GM12878 (cell line): Measurements from ENCODE around the gene ING1. TPM values are rescaled to one million over a fixed set of nuclear protein-coding genes. Genes with fewer than 3 reads are reported as not detected.
A peak's percentile ranks its signal among the peaks of the same experiment; 100 is the strongest.

Experiments used
- BHLHE40 ChIP-seq, 2 experiments: fragments of 450-650 bp in 1 of 2; IDR thresholded peaks; 2 replicates each; pipeline ENCODE4 v1.6.1; 2011 to 2017; ENCODE audit warnings: low read depth in 2 of 2, borderline replicate concordance in 1 of 2, improper control_type of control experiment in 1 of 2, low read length in 1 of 2, mild to moderate bottlenecking in 1 of 2
- BMI1 ChIP-seq: fragments of 450-650 bp; IDR thresholded peaks from 2 replicates; pipeline ENCODE4 v1.6.1; 2016; ENCODE audit warnings: mild to moderate bottlenecking, moderate library complexity, borderline replicate concordance
- CBX5 ChIP-seq: sonication (generic); IDR thresholded peaks from 2 replicates; pipeline ENCODE4 v1.6.1; 2016; ENCODE audit warnings: low read depth, moderate library complexity, mild to moderate bottlenecking, inconsistent platforms
- CEBPB ChIP-seq, 2 experiments: fragments of 150-350 bp in 1 of 2; IDR thresholded peaks; 2 replicates each; pipeline ENCODE4 v1.6.1; 2012 to 2014; ENCODE audit warnings: low read depth in 2 of 2, low read length in 2 of 2, borderline replicate concordance in 1 of 2, inconsistent platforms in 1 of 2
- CREB1 ChIP-seq: IDR thresholded peaks from 2 replicates; pipeline ENCODE4 v1.6.1; 2012; ENCODE audit warnings: low read depth, mild to moderate bottlenecking, inconsistent platforms
- FOXK2 ChIP-seq: fragments of 450-650 bp; IDR thresholded peaks from 2 replicates; pipeline ENCODE4 v1.6.1; 2017; ENCODE audit warnings: mild to moderate bottlenecking, moderate library complexity
- HDAC6 ChIP-seq: fragments of 200-600 bp; sonication (generic); IDR thresholded peaks from one replicate; pipeline ENCODE4 v1.8.0; 2017; ENCODE audit warnings: antibody characterized with exemption; ENCODE audit not compliant: unreplicated experiment
- IRF3 ChIP-seq: fragments of 450-650 bp; IDR thresholded peaks from 2 replicates; pipeline ENCODE4 v1.6.1; 2014; ENCODE audit warnings: mild to moderate bottlenecking
- IRF4 ChIP-seq: IDR thresholded peaks from 2 replicates; pipeline ENCODE4 v1.6.1; 2011; ENCODE audit warnings: low read depth, low read length
- PKNOX1 ChIP-seq: fragments of 450-650 bp; IDR thresholded peaks from 2 replicates; pipeline ENCODE4 v1.6.1; 2016; ENCODE audit warnings: mild to moderate bottlenecking
- POLR2AphosphoS2 ChIP-seq: IDR thresholded peaks from 2 replicates; pipeline ENCODE4 v1.6.1; 2011; ENCODE audit warnings: low read depth, mild to moderate bottlenecking, low read length, improper control_type of control experiment, moderate library complexity
- SUZ12 ChIP-seq: fragments of 200-600 bp; sonication (generic); IDR thresholded peaks from one replicate; pipeline ENCODE4 v1.6.1; 2018; ENCODE audit warnings: antibody characterized with exemption, mild to moderate bottlenecking; ENCODE audit not compliant: unreplicated experiment
- TAF1 ChIP-seq: IDR thresholded peaks from 2 replicates; pipeline ENCODE4 v1.6.1; 2011; ENCODE audit warnings: mild to moderate bottlenecking, low read depth, low read length, borderline replicate concordance
- polyA plus RNA-seq, 11 experiments: library from polyadenylated mRNA; depleted of rRNA in 4 of 11; unstranded in 6 of 11; stranded (reverse) in 5 of 11; fragments of >200 nt; fragmentation: Nextera tagmentation in 4 of 11; fragmentation: Illumina TruSeq in 1 of 11; extraction: Ambion mirVana in 4 of 11; extraction: Trizol in 1 of 11; gene quantifications; 1 replicate in 1 of 11; 2 replicates in 10 of 11; pipeline versions ENCODE4 v1.2.1 to v1.2.3, GENCODE V29; 2011 to 2016; ENCODE audit warnings: inconsistent platforms in 2 of 11, missing spikeins in 2 of 11, low read depth in 1 of 11
- total RNA-seq, 4 experiments: library from RNA; depleted of rRNA in 3 of 4; stranded (reverse); fragments of >200 nt in 3 of 4; fragmentation: Illumina TruSeq in 1 of 4; extraction: Trizol in 1 of 4; gene quantifications; 2 replicates each; pipeline versions ENCODE4 v1.2.1 to v1.2.3, GENCODE V29; 2013 to 2021
- TF ChIP-seq, protein P1 (sequence below): fragments of 150-350 bp; IDR thresholded peaks from 2 replicates; pipeline ENCODE4 v1.6.1; 2016; ENCODE audit warnings: low read depth, low read length
- TF ChIP-seq, protein P2 (sequence below): IDR thresholded peaks from 2 replicates; pipeline ENCODE4 v1.6.1; 2011; ENCODE audit warnings: low read depth, low read length, improper control_type of control experiment, borderline replicate concordance
- TF ChIP-seq, protein P3 (sequence below): IDR thresholded peaks from 2 replicates; pipeline ENCODE4 v1.6.1; 2011; ENCODE audit warnings: low read depth, mild to moderate bottlenecking, low read length, moderate library complexity, borderline replicate concordance; ENCODE audit errors: extremely low read depth
- TF ChIP-seq, protein P4 (sequence below): fragments of 450-650 bp; IDR thresholded peaks from 2 replicates; pipeline ENCODE4 v1.6.1; 2017; ENCODE audit warnings: borderline replicate concordance

Gene ING1
- total and polyA plus RNA-seq, 10 of the 15 experiments (the other 5 are each of a cell fraction or from before 2014, with no cell fraction given), result 1.3 to 20.4 (median 13.1) TPM

DNA sequence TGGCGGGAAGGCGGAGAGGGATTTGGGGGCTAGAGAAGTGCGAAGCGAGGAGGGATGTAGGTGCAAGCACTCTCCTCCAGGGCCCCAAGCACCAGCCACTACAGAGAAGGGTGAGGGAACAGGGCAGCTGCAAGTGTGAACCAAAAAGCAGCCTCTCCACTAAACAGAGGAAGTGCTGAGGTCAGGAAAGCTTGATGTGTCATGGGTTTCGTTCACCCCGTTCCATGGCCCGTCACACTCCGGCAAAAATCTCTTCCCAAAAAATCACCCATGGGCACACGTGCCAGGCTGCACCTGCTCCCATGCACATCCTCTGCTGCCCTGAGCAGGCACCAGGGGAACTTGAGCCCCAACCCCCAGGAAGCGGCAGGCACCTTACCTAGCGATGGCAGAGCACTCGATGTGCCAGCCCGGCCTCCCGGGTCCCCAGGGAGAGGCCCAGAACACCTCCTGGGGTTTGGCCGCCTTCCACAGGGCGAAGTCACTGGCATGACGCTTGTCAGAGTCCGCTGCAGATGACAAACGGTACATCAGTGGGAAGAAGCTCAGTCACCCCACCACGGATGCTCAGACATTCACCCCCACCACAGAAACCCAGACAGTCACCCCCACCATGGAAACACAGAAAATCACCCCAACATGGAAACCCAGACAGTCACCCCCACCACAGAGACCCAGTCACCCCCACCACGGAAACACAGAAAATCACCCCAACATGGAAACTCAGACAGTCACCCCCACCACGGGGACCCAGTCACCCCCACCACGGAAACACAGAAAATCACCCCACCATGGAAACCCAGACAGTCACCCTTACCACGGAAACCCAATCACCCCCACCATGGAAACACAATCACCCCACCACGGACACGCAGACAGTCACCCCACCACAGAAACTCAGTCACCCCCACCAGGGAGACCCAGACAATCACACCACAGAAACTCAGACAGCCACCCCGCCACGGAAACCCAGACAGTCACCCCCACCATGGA is 36.6 kb upstream of the ING1 start (continued):
- TF ChIP-seq, protein P1, sequence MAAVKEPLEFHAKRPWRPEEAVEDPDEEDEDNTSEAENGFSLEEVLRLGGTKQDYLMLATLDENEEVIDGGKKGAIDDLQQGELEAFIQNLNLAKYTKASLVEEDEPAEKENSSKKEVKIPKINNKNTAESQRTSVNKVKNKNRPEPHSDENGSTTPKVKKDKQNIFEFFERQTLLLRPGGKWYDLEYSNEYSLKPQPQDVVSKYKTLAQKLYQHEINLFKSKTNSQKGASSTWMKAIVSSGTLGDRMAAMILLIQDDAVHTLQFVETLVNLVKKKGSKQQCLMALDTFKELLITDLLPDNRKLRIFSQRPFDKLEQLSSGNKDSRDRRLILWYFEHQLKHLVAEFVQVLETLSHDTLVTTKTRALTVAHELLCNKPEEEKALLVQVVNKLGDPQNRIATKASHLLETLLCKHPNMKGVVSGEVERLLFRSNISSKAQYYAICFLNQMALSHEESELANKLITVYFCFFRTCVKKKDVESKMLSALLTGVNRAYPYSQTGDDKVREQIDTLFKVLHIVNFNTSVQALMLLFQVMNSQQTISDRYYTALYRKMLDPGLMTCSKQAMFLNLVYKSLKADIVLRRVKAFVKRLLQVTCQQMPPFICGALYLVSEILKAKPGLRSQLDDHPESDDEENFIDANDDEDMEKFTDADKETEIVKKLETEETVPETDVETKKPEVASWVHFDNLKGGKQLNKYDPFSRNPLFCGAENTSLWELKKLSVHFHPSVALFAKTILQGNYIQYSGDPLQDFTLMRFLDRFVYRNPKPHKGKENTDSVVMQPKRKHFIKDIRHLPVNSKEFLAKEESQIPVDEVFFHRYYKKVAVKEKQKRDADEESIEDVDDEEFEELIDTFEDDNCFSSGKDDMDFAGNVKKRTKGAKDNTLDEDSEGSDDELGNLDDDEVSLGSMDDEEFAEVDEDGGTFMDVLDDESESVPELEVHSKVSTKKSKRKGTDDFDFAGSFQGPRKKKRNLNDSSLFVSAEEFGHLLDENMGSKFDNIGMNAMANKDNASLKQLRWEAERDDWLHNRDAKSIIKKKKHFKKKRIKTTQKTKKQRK, result no peak
- TF ChIP-seq TAF1 (no peak), HDAC6 (no peak), BHLHE40 (IDR thresholded peaks at IDR 0.05; ENCODE audit: borderline replicate concordance in 1 of 2, low read depth in 2 of 2, low read length in 1 of 2) (peak in 1 of 2 experiments; percentile 84; a peak in 2 of 4 replicates), IRF4 (0 out of 2 replicates have a peak, but pooled peaks have one; percentile 4), CREB1 (no peak), CEBPB (IDR thresholded peaks at IDR 0.05; ENCODE audit: borderline replicate concordance in 1 of 2, low read depth in 2 of 2, low read length in 2 of 2) (no peak), BMI1 (no peak), CBX5 (no peak), IRF3 (no peak), POLR2AphosphoS2 (no peak), SUZ12 (no peak), PKNOX1 (no peak), FOXK2 (no peak)
- TF ChIP-seq, protein P2, sequence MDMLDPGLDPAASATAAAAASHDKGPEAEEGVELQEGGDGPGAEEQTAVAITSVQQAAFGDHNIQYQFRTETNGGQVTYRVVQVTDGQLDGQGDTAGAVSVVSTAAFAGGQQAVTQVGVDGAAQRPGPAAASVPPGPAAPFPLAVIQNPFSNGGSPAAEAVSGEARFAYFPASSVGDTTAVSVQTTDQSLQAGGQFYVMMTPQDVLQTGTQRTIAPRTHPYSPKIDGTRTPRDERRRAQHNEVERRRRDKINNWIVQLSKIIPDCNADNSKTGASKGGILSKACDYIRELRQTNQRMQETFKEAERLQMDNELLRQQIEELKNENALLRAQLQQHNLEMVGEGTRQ, result no peak
- TF ChIP-seq, protein P3, sequence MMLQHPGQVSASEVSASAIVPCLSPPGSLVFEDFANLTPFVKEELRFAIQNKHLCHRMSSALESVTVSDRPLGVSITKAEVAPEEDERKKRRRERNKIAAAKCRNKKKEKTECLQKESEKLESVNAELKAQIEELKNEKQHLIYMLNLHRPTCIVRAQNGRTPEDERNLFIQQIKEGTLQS, result no peak
- TF ChIP-seq, protein P4, sequence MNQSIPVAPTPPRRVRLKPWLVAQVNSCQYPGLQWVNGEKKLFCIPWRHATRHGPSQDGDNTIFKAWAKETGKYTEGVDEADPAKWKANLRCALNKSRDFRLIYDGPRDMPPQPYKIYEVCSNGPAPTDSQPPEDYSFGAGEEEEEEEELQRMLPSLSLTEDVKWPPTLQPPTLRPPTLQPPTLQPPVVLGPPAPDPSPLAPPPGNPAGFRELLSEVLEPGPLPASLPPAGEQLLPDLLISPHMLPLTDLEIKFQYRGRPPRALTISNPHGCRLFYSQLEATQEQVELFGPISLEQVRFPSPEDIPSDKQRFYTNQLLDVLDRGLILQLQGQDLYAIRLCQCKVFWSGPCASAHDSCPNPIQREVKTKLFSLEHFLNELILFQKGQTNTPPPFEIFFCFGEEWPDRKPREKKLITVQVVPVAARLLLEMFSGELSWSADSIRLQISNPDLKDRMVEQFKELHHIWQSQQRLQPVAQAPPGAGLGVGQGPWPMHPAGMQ, result no peak
